H54 (cell line): ENCODE data around the gene KPTN.
A peak's percentile ranks its signal among the peaks of the same experiment; 100 is the strongest.

Experiments used
- DNase-seq: peaks from one replicate; pipeline ENCODE4 v3.0.0; 2011; ENCODE audit warnings: low spot score, mixed read lengths; ENCODE audit not compliant: insufficient read length
- FAIRE-seq: peaks from 3 replicates; lab custom pipeline; 2011; peaks lifted over from hg19 to GRCh38; lab: Jason Lieb, UNC
- POLR2A ChIP-seq: IDR thresholded peaks from 2 replicates; pipeline ENCODE4 v1.6.1; 2011; ENCODE audit warnings: low read depth, mild to moderate bottlenecking, low read length

The KPTN gene

GRCh38 chr19:47471733-47472457 is 12.1 kb downstream of the KPTN start, which contains the start of gene SLC8A2:
SLC8A2 (minus strand) TSS chr19:47471893; CDS start chr19:47466403, 5,490 bp downstream.
- peak; percentile 65 for DNase-seq
- no peak for FAIRE-seq
- no peak for TF ChIP-seq POLR2A

- FAIRE-seq (no peak), DNase-seq (no peak)
- no peak for TF ChIP-seq POLR2A
Observed at GRCh38 chr19:47471381-47471732, 12.7 kb downstream of the KPTN start.

GRCh38 chr19:47470447-47471195 is 13.4 kb downstream of the KPTN start:
- DNase-seq (no peak), FAIRE-seq (no peak)
- no peak for TF ChIP-seq POLR2A

DNA sequence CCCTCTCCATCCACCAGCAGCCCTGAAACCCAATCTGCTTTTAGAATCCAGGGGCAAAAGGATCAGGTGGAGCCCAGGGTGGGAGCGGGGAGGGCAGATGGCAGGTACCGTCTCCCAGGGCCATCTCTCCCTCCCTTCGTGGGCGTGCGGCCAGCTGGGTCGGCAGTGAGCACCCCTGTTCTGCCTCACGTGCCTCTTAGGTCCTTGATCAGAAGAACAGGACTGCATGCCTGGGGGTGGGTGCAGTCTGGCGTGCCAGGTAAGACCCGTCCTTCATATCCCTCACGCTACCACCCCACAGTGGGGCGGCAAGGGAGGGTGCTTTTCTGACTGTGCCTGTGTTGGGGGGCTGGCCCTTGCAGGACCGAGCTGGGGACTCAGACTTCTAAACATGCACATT is 14.3 kb downstream of the KPTN start:
- DNase-seq = no peak
- no peak for FAIRE-seq
- TF ChIP-seq POLR2A = no peak

- TF ChIP-seq POLR2A = no peak
- DNase-seq (no peak), FAIRE-seq (no peak)
Observed at GRCh38 chr19:47469363-47469700, 14.7 kb downstream of the KPTN start.

- no peak for TF ChIP-seq POLR2A
- no peak for DNase-seq
- FAIRE-seq = no peak
Observed at GRCh38 chr19:47467914-47468313, 16.1 kb downstream of the KPTN start.

GRCh38 chr19:47465957-47466356 is 18.1 kb downstream of the KPTN start:
- TF ChIP-seq POLR2A = no peak
- FAIRE-seq = no peak
- DNase-seq = no peak

GRCh38 chr19:47464675-47465419 is 19.2 kb downstream of the KPTN start:
- no peak for FAIRE-seq
- TF ChIP-seq POLR2A = no peak

DNA sequence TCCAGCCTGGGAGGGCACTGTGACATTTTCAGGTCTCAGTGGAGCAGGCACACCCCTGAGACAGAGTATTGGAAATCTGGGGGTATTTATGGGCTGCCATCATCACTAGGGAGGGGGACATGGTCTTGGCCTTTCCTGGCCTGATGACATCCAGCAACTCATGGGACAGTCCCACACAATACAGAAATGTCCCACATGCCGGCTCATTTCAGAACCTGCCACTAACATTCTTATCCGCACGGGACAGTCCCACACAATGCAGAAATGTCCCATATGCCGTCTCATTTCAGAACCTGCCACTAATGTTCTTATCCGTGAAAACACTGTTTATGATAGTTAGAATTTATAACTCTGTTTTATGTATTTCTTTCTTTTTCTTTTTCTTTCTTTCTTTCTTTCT is 22.1 kb downstream of the KPTN start:
- TF ChIP-seq POLR2A = no peak
- FAIRE-seq = no peak
- DNase-seq = no peak

More at GRCh38 chr19:47464675-47465419, 19.2 kb downstream of the KPTN start:
- no peak for DNase-seq

GRCh38 chr19:47459477-47459876 is 24.5 kb downstream of the KPTN start:
- FAIRE-seq (no peak), DNase-seq (no peak)
- no peak for TF ChIP-seq POLR2A

GRCh38 chr19:47458672-47459071 is 25.3 kb downstream of the KPTN start:
- TF ChIP-seq POLR2A = no peak
- FAIRE-seq (no peak), DNase-seq (no peak)

- no peak for TF ChIP-seq POLR2A
- DNase-seq (no peak), FAIRE-seq (no peak)
Observed at GRCh38 chr19:47456721-47457474, 27.1 kb downstream of the KPTN start.

DNA sequence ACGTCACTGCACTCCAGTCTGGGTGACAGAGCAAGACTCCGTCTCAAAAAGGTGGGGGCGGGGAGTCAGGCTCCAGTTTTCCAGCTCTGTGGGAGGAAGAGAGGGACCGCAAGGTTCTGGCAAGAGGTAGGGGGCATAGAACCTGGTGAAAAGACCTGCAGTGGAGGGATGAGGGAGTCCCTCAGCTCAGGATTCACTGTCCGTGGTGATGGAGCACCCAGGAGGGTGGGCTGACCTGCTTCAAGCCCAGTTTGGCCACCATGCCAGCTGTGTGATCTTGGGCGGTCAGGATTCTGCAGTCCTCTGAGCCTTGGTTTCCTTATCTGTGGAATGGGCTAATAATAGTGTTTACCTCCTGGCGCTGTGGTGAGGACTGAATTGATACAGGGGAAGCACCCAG is 33.5 kb downstream of the KPTN start:
- TF ChIP-seq POLR2A = no peak
- FAIRE-seq (no peak), DNase-seq (no peak)
